IMR-90 (cell line): ENCODE results near the gene FAF1. TPM values are rescaled to one million over a fixed set of nuclear protein-coding genes. Genes with fewer than 3 reads are reported as not detected.

ENCODE experiments used
- ATAC-seq: fragments of 200-7000 bp; cut with Tn5 transposase; 2 replicates; pipeline ENCODE4 v1.9.1; 2020; ENCODE audit warnings: low read depth, mild to moderate bottlenecking, moderate library complexity
- BruUV-seq: library from RNA; stranded (reverse); fragments of 400-500 nt; replicated peaks from 2 replicates; lab custom pipeline; 2021; lab: Mats Ljungman, UMichigan
- CTCF ChIA-PET: fragments of 300-600 bp; formaldehyde crosslinking; extraction: SDS; loops from one replicate; lab custom pipeline; 2021; ENCODE audit warnings: antibody characterized with exemption; lab: Yijun Ruan, JAX
- POLR2A ChIA-PET: fragments of 300-600 bp; sonication (Branson Sonifier 250); formaldehyde crosslinking; loops from one replicate; lab custom pipeline; 2022; ENCODE audit warnings: antibody characterized with exemption; ENCODE audit not compliant: unreplicated experiment; lab: Charles Lee
- DNase-seq: peaks from one replicate; pipeline ENCODE4 v3.0.0; 2013
- H2AFZ ChIP-seq: replicated peaks from 2 replicates; pipeline ENCODE3; 2013; ENCODE audit warnings: low read length, mild to moderate bottlenecking; ENCODE audit not compliant: poor library complexity
- H2AK5ac ChIP-seq: 2 replicates; pipeline ENCODE4 v1.6.1; 2013; ENCODE audit warnings: low read depth, low read length, inconsistent platforms
- H2AK9ac ChIP-seq: replicated peaks from 2 replicates; pipeline ENCODE3; 2013; ENCODE audit warnings: mild to moderate bottlenecking, low read depth, low read length, moderate library complexity; ENCODE audit not compliant: poor library complexity
- H2BK120ac ChIP-seq: 2 replicates; pipeline ENCODE4 v1.6.1; 2013; ENCODE audit warnings: low read depth, low read length, inconsistent platforms
- H2BK15ac ChIP-seq: 3 replicates; pipeline ENCODE4 v1.6.1; 2013; ENCODE audit warnings: low read depth, low read length, inconsistent platforms
- H2BK20ac ChIP-seq: 2 replicates; pipeline ENCODE4 v1.6.1; 2013; ENCODE audit warnings: low read depth, mild to moderate bottlenecking, inconsistent platforms, low read length, moderate library complexity
- H2BK5ac ChIP-seq: 2 replicates; pipeline ENCODE4 v1.6.1; 2013; ENCODE audit warnings: mild to moderate bottlenecking, low read depth, low read length, inconsistent platforms; ENCODE audit not compliant: poor library complexity, severe bottlenecking
- H3K14ac ChIP-seq: replicated peaks from 2 replicates; pipeline ENCODE4 v1.6.1; 2013; ENCODE audit warnings: low read depth, low read length, inconsistent platforms
- H3K18ac ChIP-seq: 2 replicates; pipeline ENCODE4 v1.6.1; 2013; ENCODE audit warnings: low read depth, low read length, control low read depth
- H3K23ac ChIP-seq: 2 replicates; pipeline ENCODE4 v1.6.1; 2013; ENCODE audit warnings: low read depth, low read length, inconsistent platforms
- H3K27ac ChIP-seq: 2 replicates; pipeline ENCODE4 v1.5.1; 2013; ENCODE audit warnings: mild to moderate bottlenecking, control low read depth, low read length; ENCODE audit not compliant: insufficient read depth
- H3K27me3 ChIP-seq: 2 replicates; pipeline ENCODE4 v1.6.1; 2013; ENCODE audit warnings: low read length; ENCODE audit not compliant: control insufficient read depth, insufficient read depth
- H3K36me3 ChIP-seq: 2 replicates; pipeline ENCODE4 v1.6.1; 2013; ENCODE audit warnings: low read length, mixed read lengths; ENCODE audit not compliant: control insufficient read depth, insufficient read depth
- H3K4ac ChIP-seq: 2 replicates; pipeline ENCODE4 v1.6.1; 2013; ENCODE audit warnings: low read depth, low read length, inconsistent platforms
- H3K4me1 ChIP-seq: 2 replicates; pipeline ENCODE4 v1.6.1; 2013; ENCODE audit warnings: low read length, mixed read lengths; ENCODE audit not compliant: control insufficient read depth, insufficient read depth
- H3K4me2 ChIP-seq: 2 replicates; pipeline ENCODE4 v1.6.1; 2013; ENCODE audit warnings: low read depth, mild to moderate bottlenecking, control low read depth, low read length, moderate library complexity
- H3K4me3 ChIP-seq: 2 replicates; pipeline ENCODE4 v1.5.1; 2013; ENCODE audit warnings: low read depth, mild to moderate bottlenecking, control low read depth, low read length, moderate library complexity; ENCODE audit not compliant: insufficient read depth
- H3K56ac ChIP-seq: 2 replicates; pipeline ENCODE4 v1.6.1; 2013; ENCODE audit warnings: low read length, inconsistent platforms; ENCODE audit not compliant: insufficient read depth; ENCODE audit errors: extremely low read depth
- H3K79me1 ChIP-seq, 2 experiments: 2 replicates each; pipeline ENCODE4 v1.6.1; 2013; ENCODE audit warnings: low read length in 2 of 2, inconsistent platforms in 1 of 2, low read depth in 1 of 2
- H3K9ac ChIP-seq: 2 replicates; pipeline ENCODE4 v1.6.1; 2013; ENCODE audit warnings: low read depth, low read length, control low read depth
- H3K9me1 ChIP-seq: 2 replicates; pipeline ENCODE4 v1.6.1; 2013; ENCODE audit warnings: low read length, inconsistent platforms; ENCODE audit not compliant: insufficient read depth
- H3K9me3 ChIP-seq: 2 replicates; pipeline ENCODE4 v1.6.1; 2013; ENCODE audit warnings: low read length; ENCODE audit not compliant: control insufficient read depth, insufficient read depth
- H4K20me1 ChIP-seq: 2 replicates; pipeline ENCODE4 v1.6.1; 2013; ENCODE audit warnings: low read length, inconsistent platforms; ENCODE audit not compliant: insufficient read depth
- H4K5ac ChIP-seq: 2 replicates; pipeline ENCODE4 v1.6.1; 2013; ENCODE audit warnings: mild to moderate bottlenecking, low read depth, low read length, control low read depth
- H4K8ac ChIP-seq, 2 experiments: 2 replicates each; pipeline ENCODE4 v1.6.1; 2013; ENCODE audit warnings: low read depth in 2 of 2, low read length in 2 of 2, control low read depth in 1 of 2, inconsistent platforms in 1 of 2
- H4K91ac ChIP-seq: 2 replicates; pipeline ENCODE4 v1.6.1; 2013; ENCODE audit warnings: low read depth, low read length, inconsistent platforms; ENCODE audit not compliant: insufficient read depth
- CTCF ChIP-seq: conservative IDR thresholded peaks from 2 replicates; pipeline ENCODE4 v1.5.1; 2012; ENCODE audit warnings: mild to moderate bottlenecking, low read depth, low read length, improper control_type of control experiment
- ELK1 ChIP-seq: fragments of 150-350 bp; IDR thresholded peaks from 2 replicates; pipeline ENCODE4 v1.6.1; 2016; ENCODE audit warnings: low read depth, mild to moderate bottlenecking, low read length, moderate library complexity, borderline replicate concordance
- MAZ ChIP-seq: IDR thresholded peaks from 2 replicates; pipeline ENCODE4 v1.6.1; 2012; ENCODE audit warnings: low read depth, mild to moderate bottlenecking, low read length, improper control_type of control experiment, moderate library complexity, borderline replicate concordance
- USF2 ChIP-seq: fragments of 150-350 bp; IDR thresholded peaks from 2 replicates; pipeline ENCODE4 v1.6.1; 2017; ENCODE audit warnings: mild to moderate bottlenecking, antibody characterized with exemption, low read length, low read depth
- WGBS, 2 experiments: methylation state at CpG; one replicate each; pipeline versions ENCODE4 v1.1.5 to v1.1.7; 2013; ENCODE audit warnings: missing lambda C conversion rate in 2 of 2; ENCODE audit not compliant: insufficient read length in 1 of 2; ENCODE audit errors: extremely low coverage in 2 of 2; 5-methylcytosine and 5-hydroxymethylcytosine counted together
- dilution Hi-C: fragments of 300-500 bp; cut with HindIII; formaldehyde crosslinking; loops from one replicate; pipeline ENCODE4 v1.14.3; 2018; ENCODE audit warnings: low sequenced_read_pairs; ENCODE audit not compliant: unreplicated experiment
- in situ Hi-C: fragments of 300-500 bp; cut with MboI; formaldehyde crosslinking; loops from 3 replicates; pipeline ENCODE4 v1.14.3; 2019; ENCODE audit warnings: low sequenced_read_pairs, inconsistent platforms, mixed read lengths
- intact Hi-C: fragments of 100-400 bp; cut with micrococcal nuclease; formaldehyde crosslinking; loops from 2 replicates; pipeline ENCODE4 v1.10.0; 2022
- polyA plus RNA-seq, 3 experiments: library from polyadenylated mRNA; depleted of rRNA; stranded (reverse); fragments of >200 nt; gene quantifications; 2 replicates each; pipeline ENCODE4 v1.2.3, GENCODE V29; 2012; ENCODE audit warnings: low replicate concordance in 1 of 3
- total RNA-seq: library from RNA; depleted of rRNA; stranded (reverse); fragments of >200 nt; gene quantifications from 2 replicates; pipeline ENCODE4 v1.2.3, GENCODE V29; 2012

FAF1 gene
- total and polyA plus RNA-seq, 2 of the 4 experiments (the other 2 are of a cell fraction) = 18.8 to 72.9 TPM

GRCh38 chr1:50425376-50426107, 534.5 kb downstream of the FAF1 start:
- no peak; the same call in 1 of the 2 replicates for ATAC-seq
- CTCF ChIA-PET = no interaction called here
- H4K91ac ChIP-seq = no peak overlapping the region

More at GRCh38 chr1:50425376-50426107, 534.5 kb downstream of the FAF1 start:
- H2AK9ac ChIP-seq = no peak overlapping the region
- H3K9ac ChIP-seq = no peak overlapping the region
- no peak overlapping the region for H2BK5ac ChIP-seq
- TF ChIP-seq MAZ (no peak), CTCF (no peak), USF2 (no peak), ELK1 (no peak)
- H3K23ac ChIP-seq = peak overlapping the region; percentile 44; the same call in 1 of the 2 replicates
- no peak overlapping the region for H3K56ac ChIP-seq
- peaks cover 3% of the 10 kb centered on the region; the same call in 1 of the 2 replicates for H3K4me1 ChIP-seq
- peaks cover 10% of the 10 kb centered on the region for H3K9me3 ChIP-seq
- no peak overlapping the region for H3K4me2 ChIP-seq
- no peak overlapping the region for H3K18ac ChIP-seq
- dilution Hi-C loops = no loop called here
- H2AFZ ChIP-seq = no peak overlapping the region
- in situ Hi-C loops = no loop called here
- H4K5ac ChIP-seq = no peak overlapping the region
- no peak overlapping the region for H4K8ac ChIP-seq
- no peak overlapping the region for H3K4ac ChIP-seq
- no peak overlapping the region for H2AK5ac ChIP-seq
- WGBS, 2 experiments = no CpG with 5 or more reads among the region's 34 CpGs
- peaks cover 90% of the 10 kb centered on the region for H3K27me3 ChIP-seq
- H2BK120ac ChIP-seq = no peak overlapping the region
- H3K4me3 ChIP-seq = no peak overlapping the region
- DNase-seq = no peak
- H4K20me1 ChIP-seq = 0 out of 2 replicates have a peak, but pooled peaks cover 20% of the 10 kb centered on the region
- no peaks in the 10 kb centered on the region for H3K79me1 ChIP-seq
- H3K36me3 ChIP-seq = no peaks in the 10 kb centered on the region
- no peak overlapping the region for H3K27ac ChIP-seq
- BruUV-seq = no TSS peak
- intact Hi-C loops = no loop called here
- H2BK15ac ChIP-seq = no peak overlapping the region
- no peak overlapping the region for H2BK20ac ChIP-seq
- H3K9me1 ChIP-seq = peaks cover 12% of the 10 kb centered on the region
- POLR2A ChIA-PET = no interaction called here
- H3K14ac ChIP-seq = no peak overlapping the region
